Measurements from ENCODE around the gene ADAMTS6.

DNA sequence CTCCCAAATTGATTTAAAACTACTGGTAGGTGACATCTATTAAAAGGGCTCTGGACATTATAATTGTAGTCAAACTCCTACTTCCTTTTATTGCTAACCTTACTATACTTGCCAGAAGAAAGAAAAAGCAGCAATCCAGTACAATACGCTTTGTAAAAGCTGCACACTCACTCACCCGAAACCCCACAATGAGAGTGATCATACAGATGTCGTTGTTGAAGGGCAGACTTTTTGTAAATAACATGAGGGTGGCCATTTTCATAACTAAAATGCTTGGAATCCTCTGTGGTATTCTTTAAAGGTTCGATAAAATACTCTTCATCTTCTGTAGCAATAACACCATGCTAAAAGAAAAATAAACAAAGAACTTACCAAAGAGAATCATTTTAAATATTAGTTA lies 21.7 kb downstream of the ADAMTS6 start:
- no peak for TF ChIP-seq POLR2A (IDR thresholded peaks at IDR 0.05)
- TF ChIP-seq, protein P1, sequence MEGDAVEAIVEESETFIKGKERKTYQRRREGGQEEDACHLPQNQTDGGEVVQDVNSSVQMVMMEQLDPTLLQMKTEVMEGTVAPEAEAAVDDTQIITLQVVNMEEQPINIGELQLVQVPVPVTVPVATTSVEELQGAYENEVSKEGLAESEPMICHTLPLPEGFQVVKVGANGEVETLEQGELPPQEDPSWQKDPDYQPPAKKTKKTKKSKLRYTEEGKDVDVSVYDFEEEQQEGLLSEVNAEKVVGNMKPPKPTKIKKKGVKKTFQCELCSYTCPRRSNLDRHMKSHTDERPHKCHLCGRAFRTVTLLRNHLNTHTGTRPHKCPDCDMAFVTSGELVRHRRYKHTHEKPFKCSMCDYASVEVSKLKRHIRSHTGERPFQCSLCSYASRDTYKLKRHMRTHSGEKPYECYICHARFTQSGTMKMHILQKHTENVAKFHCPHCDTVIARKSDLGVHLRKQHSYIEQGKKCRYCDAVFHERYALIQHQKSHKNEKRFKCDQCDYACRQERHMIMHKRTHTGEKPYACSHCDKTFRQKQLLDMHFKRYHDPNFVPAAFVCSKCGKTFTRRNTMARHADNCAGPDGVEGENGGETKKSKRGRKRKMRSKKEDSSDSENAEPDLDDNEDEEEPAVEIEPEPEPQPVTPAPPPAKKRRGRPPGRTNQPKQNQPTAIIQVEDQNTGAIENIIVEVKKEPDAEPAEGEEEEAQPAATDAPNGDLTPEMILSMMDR (IDR thresholded peaks at IDR 0.05), result no peak

Data from esophagus squamous epithelium (tissue), 4 donors.